GM10248 (cell line): ENCODE results near the gene ONECUT3.

Source experiments
- CTCF ChIA-PET: fragments of 300-600 bp; sonication (Branson Sonifier 250); formaldehyde crosslinking; extraction: SDS; loops from one replicate; lab custom pipeline; 2021; ENCODE audit warnings: antibody characterized with exemption; lab: Yijun Ruan, JAX
- POLR2A ChIA-PET: fragments of 350-650 bp; sonication (Branson Sonifier 250); formaldehyde crosslinking; extraction: SDS; loops from one replicate; lab custom pipeline; 2020; ENCODE audit warnings: antibody characterized with exemption; lab: Yijun Ruan, JAX
- DNase-seq: peaks from one replicate; pipeline ENCODE4 v3.0.0; 2012; ENCODE audit errors: extremely low spot score
- CTCF ChIP-seq: IDR thresholded peaks from 2 replicates; pipeline ENCODE4 v1.5.1; 2012; ENCODE audit warnings: mild to moderate bottlenecking, low read depth; ENCODE audit errors: extremely low read depth, missing control alignments, control extremely low read depth

The ONECUT3 gene

GRCh38 chr19:1756264-1756663 lies 3.0 kb downstream of the ONECUT3 start:
- DNase-seq, result no peak
- ChIA-PET POLR2A (no interaction called here), CTCF (interaction anchor here (2.5 kb wide), 1 partner anchor 9 kb away, joined by 7 read pairs; no protein-coding TSS in a partner anchor)
- no peak for TF ChIP-seq CTCF

- no peak for DNase-seq
- CTCF ChIA-PET, result no interaction called here
- POLR2A ChIA-PET, result no interaction called here
- no peak for TF ChIP-seq CTCF
Observed at GRCh38 chr19:1756705-1757465, 3.6 kb downstream of the ONECUT3 start.

GRCh38 chr19:1757468-1758230 lies 4.3 kb downstream of the ONECUT3 start:
- DNase-seq, result no peak
- TF ChIP-seq CTCF, result no peak
- POLR2A ChIA-PET, result no interaction called here
- CTCF ChIA-PET, result no interaction called here

GRCh38 chr19:1758231-1758577 lies 4.9 kb downstream of the ONECUT3 start:
- POLR2A ChIA-PET, result no interaction called here
- CTCF ChIA-PET, result no interaction called here
- TF ChIP-seq CTCF, result no peak
- DNase-seq, result no peak

- CTCF ChIA-PET, result interaction anchor here (1.0 kb wide), 2 partner anchors 8 to 87 kb away, joined by 3 read pairs; no protein-coding TSS in a partner anchor
Observed at GRCh38 chr19:1758959-1759903, 5.9 kb downstream of the ONECUT3 start.

More at GRCh38 chr19:1758959-1759903, 5.9 kb downstream of the ONECUT3 start:
- POLR2A ChIA-PET, result no interaction called here
- TF ChIP-seq CTCF, result no peak
- no peak for DNase-seq
